Thoracic aorta (tissue), 2 donors: ENCODE measurements around the gene ARFGAP1. TPM values are rescaled to one million over a fixed set of nuclear protein-coding genes. Genes with fewer than 3 reads are reported as not detected.

Experiments
- ATAC-seq: fragments of 150-250 bp; one replicate; pipeline ENCODE4 v1.8.0; 2017; ENCODE audit warnings: low read depth; ENCODE audit not compliant: insufficient number of reproducible peaks, low FRiP score
- DNase-seq: peaks from one replicate; pipeline ENCODE4 v3.0.0-alpha.2; 2020; ENCODE audit warnings: low spot score
- H3K27ac ChIP-seq, 2 donors: fragments of 200-600 bp; sonication (generic); 1 replicate in 1 of 2; 2 replicates in 1 of 2; pipeline ENCODE4 v1.5.1; 2016; ENCODE audit warnings: mild to moderate bottlenecking in 2 of 2, moderate library complexity in 2 of 2
- H3K27me3 ChIP-seq: fragments of 200-600 bp; sonication (generic); replicated peaks from 2 replicates; pipeline ENCODE4 v1.6.0; 2016; ENCODE audit warnings: mild to moderate bottlenecking; ENCODE audit not compliant: insufficient read depth
- H3K36me3 ChIP-seq: fragments of 200-600 bp; sonication (generic); one replicate; pipeline ENCODE4 v1.5.1; 2016
- H3K4me1 ChIP-seq, 2 donors: fragments of 200-600 bp; sonication (generic); 1 replicate in 1 of 2; 2 replicates in 1 of 2; pipeline versions ENCODE4 v1.5.1 to v1.6.0; 2016; ENCODE audit warnings: low read depth in 2 of 2, mild to moderate bottlenecking in 1 of 2; ENCODE audit not compliant: control insufficient read depth in 1 of 2
- H3K4me3 ChIP-seq: fragments of 200-600 bp; sonication (generic); 2 replicates; pipeline ENCODE4 v1.5.1; 2016; ENCODE audit warnings: mild to moderate bottlenecking
- H3K9me3 ChIP-seq: fragments of 200-600 bp; sonication (generic); 2 replicates; pipeline ENCODE4 v1.5.1; 2016
- CTCF ChIP-seq: fragments of 200-600 bp; sonication (generic); IDR thresholded peaks from one replicate; pipeline ENCODE4 v1.5.1; 2019; ENCODE audit warnings: antibody characterized with exemption
- total RNA-seq, 2 donors: library from RNA; depleted of rRNA; stranded (reverse); fragments of >200 nt; gene quantifications; one replicate each; pipeline versions ENCODE4 v1.1.0 to v1.2.3, GENCODE V29; 2016

Gene ARFGAP1
- total RNA-seq, 2 donors from 2014 or later = 110 to 119 TPM

GRCh38 chr20:63320616-63321147 lies 48.1 kb downstream of the ARFGAP1 start:
- no peak for TF ChIP-seq CTCF
- Histone ChIP-seq H3K4me1 (no peaks in the 10 kb centered on the region), H3K36me3 (no peaks in the 10 kb centered on the region), H3K27ac (no peak overlapping the region), H3K9me3 (no peaks in the 10 kb centered on the region), H3K27me3 (no peaks in the 10 kb centered on the region), H3K4me3 (no peak overlapping the region)
- DNase-seq (no peak), ATAC-seq (no peak)

DNA sequence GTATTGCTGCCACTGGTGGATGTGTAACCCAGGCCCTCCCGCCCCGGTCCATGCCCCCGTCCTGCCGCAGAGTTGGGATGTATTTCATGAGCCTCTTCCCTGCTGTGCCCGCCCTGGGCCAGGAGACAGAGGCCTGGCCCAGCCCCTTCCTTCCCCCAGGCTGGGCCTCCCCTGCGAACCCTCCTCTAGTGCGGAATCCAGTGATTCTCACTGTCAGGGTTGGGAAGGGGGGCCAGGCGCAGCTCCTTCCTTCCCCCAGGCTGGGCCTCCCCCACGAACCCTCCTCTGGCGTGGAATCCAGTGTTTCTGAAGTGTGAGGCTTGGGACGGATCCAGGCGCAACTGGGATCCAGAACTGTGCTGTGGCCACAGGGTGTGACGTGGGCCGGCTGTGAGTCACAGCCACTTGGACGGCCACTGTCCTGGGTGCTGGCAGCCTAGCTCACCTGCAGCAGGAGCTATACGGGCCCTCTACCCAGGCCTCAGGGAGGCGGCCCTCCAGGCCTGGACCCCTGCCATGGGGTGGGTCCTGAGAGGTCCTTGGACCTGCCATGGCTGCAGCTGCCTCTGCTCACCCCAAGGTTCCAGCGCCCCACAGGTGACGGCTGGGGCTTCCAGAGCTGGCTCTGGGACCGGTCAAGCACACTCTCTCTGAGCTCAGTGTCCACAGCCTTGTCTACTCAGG lies 48.7 kb downstream of the ARFGAP1 start:
- no peaks in the 10 kb centered on the region for H3K27me3 ChIP-seq
- no peaks in the 10 kb centered on the region for H3K9me3 ChIP-seq
- TF ChIP-seq CTCF = no peak
- ATAC-seq (no peak), DNase-seq (no peak)
- H3K4me3 ChIP-seq = no peak overlapping the region
- H3K27ac ChIP-seq = no peak overlapping the region
- no peaks in the 10 kb centered on the region for H3K4me1 ChIP-seq
- H3K36me3 ChIP-seq = no peaks in the 10 kb centered on the region

- ATAC-seq (no peak), DNase-seq (no peak)
- H3K27me3 ChIP-seq = no peaks in the 10 kb centered on the region
- no peaks in the 10 kb centered on the region for H3K4me1 ChIP-seq
- no peak overlapping the region for H3K4me3 ChIP-seq
- H3K27ac ChIP-seq = no peak overlapping the region
- H3K9me3 ChIP-seq = no peaks in the 10 kb centered on the region
- no peaks in the 10 kb centered on the region for H3K36me3 ChIP-seq
- no peak for TF ChIP-seq CTCF
Observed at GRCh38 chr20:63322146-63322932, 49.7 kb downstream of the ARFGAP1 start.

GRCh38 chr20:63322933-63323273 lies 50.3 kb downstream of the ARFGAP1 start:
- ATAC-seq = no peak
- no peak for TF ChIP-seq CTCF
- no peaks in the 10 kb centered on the region for H3K27me3 ChIP-seq

DNA sequence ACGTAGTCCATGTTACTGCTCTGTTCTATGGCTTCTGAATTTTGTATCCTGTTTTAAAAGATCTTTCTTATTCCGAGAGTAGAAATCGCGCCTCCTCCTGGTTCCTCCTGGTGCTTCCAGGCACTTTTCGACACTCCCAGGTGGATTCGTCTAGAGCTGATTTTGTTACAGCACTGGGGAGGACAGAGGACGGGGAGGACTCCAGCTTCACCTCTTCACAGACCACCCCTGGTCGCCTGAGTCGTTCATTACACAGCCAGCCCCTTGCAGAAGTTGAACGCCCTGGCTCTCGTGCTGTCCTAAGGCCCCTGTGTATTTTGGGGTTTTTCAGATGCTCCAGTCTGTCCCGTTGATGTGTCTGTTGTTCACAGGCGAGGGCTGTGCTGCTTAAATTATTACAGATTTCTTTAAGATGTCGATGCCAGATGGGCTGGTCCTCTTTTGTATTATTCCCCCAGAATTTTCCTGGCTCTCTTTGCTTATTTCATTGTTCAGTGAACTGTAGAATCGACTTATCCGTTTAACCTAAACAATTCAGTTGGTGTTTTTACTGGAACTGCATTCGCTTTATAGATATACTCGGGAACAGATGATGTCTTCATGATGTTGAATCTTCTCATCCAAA lies 50.9 kb downstream of the ARFGAP1 start:
- Histone ChIP-seq H3K27me3 (no peaks in the 10 kb centered on the region), H3K27ac (no peak overlapping the region), H3K36me3 (no peaks in the 10 kb centered on the region), H3K9me3 (no peaks in the 10 kb centered on the region), H3K4me3 (no peak overlapping the region), H3K4me1 (no peaks in the 10 kb centered on the region)
- no peak for ATAC-seq
- DNase-seq = no peak
- TF ChIP-seq CTCF = no peak

More at GRCh38 chr20:63322933-63323273, 50.3 kb downstream of the ARFGAP1 start:
- H3K27ac ChIP-seq = no peak overlapping the region
- no peaks in the 10 kb centered on the region for H3K9me3 ChIP-seq
- no peak overlapping the region for H3K4me3 ChIP-seq
- no peaks in the 10 kb centered on the region for H3K4me1 ChIP-seq
- no peak for DNase-seq
- H3K36me3 ChIP-seq = no peaks in the 10 kb centered on the region
